HCT116 (cell line): ENCODE measurements around the gene C3orf22. TPM values are rescaled to one million over a fixed set of nuclear protein-coding genes. Genes with fewer than 3 reads are reported as not detected.

Source experiments
- ATAC-seq: fragments of 200-7000 bp; cut with Tn5 transposase; 2 replicates; pipeline ENCODE4 v1.9.1; 2020; ENCODE audit warnings: mild to moderate bottlenecking, moderate library complexity
- BruUV-seq: library from RNA; stranded (reverse); fragments of 400-500 nt; replicated peaks from 2 replicates; lab custom pipeline; 2021; lab: Mats Ljungman, UMichigan
- CTCF ChIA-PET: fragments of 300-600 bp; sonication (Branson Sonifier 250); formaldehyde crosslinking; loops from one replicate; lab custom pipeline; 2021; ENCODE audit warnings: antibody characterized with exemption; lab: Charles Lee
- POLR2A ChIA-PET: fragments of 300-600, 350-600 bp; sonication (Branson Sonifier 250); formaldehyde crosslinking; loops from one replicate; lab custom pipeline; 2021; ENCODE audit warnings: antibody characterized with exemption; lab: Charles Lee
- RAD21 ChIA-PET, 2 experiments: fragments of 300-600 bp; sonication (Branson Sonifier 250); formaldehyde crosslinking; loops; one replicate each; lab custom pipeline; 2023; ENCODE audit warnings: low total read pairs in 2 of 2; ENCODE audit not compliant: uncharacterized antibody in 2 of 2, unreplicated experiment in 2 of 2, low non-redundant PET in 1 of 2; lab: Charles Lee
- DNase-seq: peaks from one replicate; pipeline ENCODE4 v3.0.0-alpha.2; 2010; ENCODE audit warnings: low read depth, low spot score
- H2AFZ ChIP-seq: fragments of 200-600 bp; shearing (Covaris generic), sonication (generic); 2 replicates; pipeline ENCODE4 v1.6.1; 2017; ENCODE audit warnings: low read depth, mixed run types, mixed read lengths, antibody characterized with exemption, low read length; ENCODE audit not compliant: poor library complexity, severe bottlenecking
- H3K27ac ChIP-seq: 2 replicates; pipeline ENCODE4 v1.5.1; 2012; ENCODE audit warnings: low read depth, low read length
- H3K27me3 ChIP-seq: fragments of 200-600 bp; sonication (generic); 2 replicates; pipeline ENCODE4 v1.6.1; 2016; ENCODE audit warnings: mixed run types, low read length, mixed read lengths; ENCODE audit not compliant: insufficient read depth
- H3K36me3 ChIP-seq, 2 experiments: fragments of 200-500 bp in 1 of 2; fragments of 200-600 bp in 1 of 2; sonication (Bioruptor generic) in 1 of 2; sonication (generic) in 1 of 2; 2 replicates each; pipeline versions ENCODE4 v1.5.1 to v1.6.1; 2014 to 2016; ENCODE audit warnings: low read length in 2 of 2, inconsistent platforms in 1 of 2, mixed read lengths in 1 of 2, mixed run types in 1 of 2; ENCODE audit not compliant: insufficient read depth in 2 of 2, control insufficient read depth in 1 of 2
- H3K4me1 ChIP-seq, 2 experiments: fragments of 200-600 bp in 1 of 2; sonication (generic) in 1 of 2; 2 replicates each; pipeline versions ENCODE4 v1.5.1 to v1.6.1; 2012 to 2017; ENCODE audit warnings: low read length in 2 of 2, inconsistent platforms in 1 of 2, mild to moderate bottlenecking in 1 of 2, mixed read lengths in 1 of 2, mixed run types in 1 of 2, moderate library complexity in 1 of 2; ENCODE audit not compliant: insufficient read depth in 2 of 2, control insufficient read depth in 1 of 2
- H3K4me2 ChIP-seq: fragments of 200-600 bp; sonication (generic); 2 replicates; pipeline ENCODE4 v1.6.1; 2017; ENCODE audit warnings: mixed run types, low read length, mixed read lengths
- H3K4me3 ChIP-seq, 2 experiments: fragments of 200-600 bp in 1 of 2; sonication (generic) in 1 of 2; replicated peaks in 1 of 2; 2 replicates each; pipeline ENCODE4 v1.5.1; 2011 to 2016; ENCODE audit warnings: low read length in 2 of 2, control low read depth in 1 of 2, low read depth in 1 of 2, mild to moderate bottlenecking in 1 of 2, mixed read lengths in 1 of 2, mixed run types in 1 of 2
- H3K79me2 ChIP-seq: fragments of 200-600 bp; sonication (generic); 2 replicates; pipeline ENCODE4 v1.6.1; 2017; ENCODE audit warnings: mild to moderate bottlenecking, mixed run types, low read length, moderate library complexity, mixed read lengths; ENCODE audit not compliant: insufficient read depth
- H3K9ac ChIP-seq: fragments of 200-600 bp; sonication (generic); 2 replicates; pipeline ENCODE4 v1.6.1; 2016; ENCODE audit warnings: low read length, mixed read lengths
- H3K9me2 ChIP-seq: fragments of 200-600 bp; sonication (generic), shearing (Covaris generic); 2 replicates; pipeline ENCODE4 v1.6.1; 2017; ENCODE audit warnings: mixed run types, mild to moderate bottlenecking, moderate library complexity; ENCODE audit not compliant: insufficient read depth
- H3K9me3 ChIP-seq, 2 experiments: fragments of 200-500 bp in 1 of 2; fragments of 200-600 bp in 1 of 2; sonication (Bioruptor generic) in 1 of 2; sonication (generic) in 1 of 2; 2 replicates each; pipeline ENCODE4 v1.6.1; 2014 to 2017; ENCODE audit warnings: low read length in 2 of 2, mixed read lengths in 2 of 2, inconsistent platforms in 1 of 2, low read depth in 1 of 2, mild to moderate bottlenecking in 1 of 2, mixed run types in 1 of 2, moderate library complexity in 1 of 2; ENCODE audit not compliant: control insufficient read depth in 1 of 2, insufficient read depth in 1 of 2
- H4K20me1 ChIP-seq: fragments of 200-600 bp; sonication (generic), shearing (Covaris generic); 2 replicates; pipeline ENCODE4 v1.6.1; 2017; ENCODE audit warnings: mixed run types, mild to moderate bottlenecking, moderate library complexity; ENCODE audit not compliant: insufficient read depth
- ELF1 ChIP-seq: IDR thresholded peaks from 2 replicates; pipeline ENCODE4 v1.6.1; 2012; ENCODE audit warnings: low read depth, borderline replicate concordance
- FOSL1 ChIP-seq: IDR thresholded peaks from 2 replicates; pipeline ENCODE4 v1.6.1; 2012; ENCODE audit warnings: low read depth
- intact Hi-C: fragments of 100-400 bp; cut with micrococcal nuclease; formaldehyde crosslinking; loops from 2 replicates; pipeline ENCODE4 v1.10.0; 2022
- total RNA-seq: library from RNA; stranded (reverse); gene quantifications from one replicate; pipeline ENCODE4 v1.2.1, GENCODE V29; 2021; ENCODE audit not compliant: unreplicated experiment

The C3orf22 gene
- total RNA-seq, 1 experiment from 2014 or later, result not detected

DNA sequence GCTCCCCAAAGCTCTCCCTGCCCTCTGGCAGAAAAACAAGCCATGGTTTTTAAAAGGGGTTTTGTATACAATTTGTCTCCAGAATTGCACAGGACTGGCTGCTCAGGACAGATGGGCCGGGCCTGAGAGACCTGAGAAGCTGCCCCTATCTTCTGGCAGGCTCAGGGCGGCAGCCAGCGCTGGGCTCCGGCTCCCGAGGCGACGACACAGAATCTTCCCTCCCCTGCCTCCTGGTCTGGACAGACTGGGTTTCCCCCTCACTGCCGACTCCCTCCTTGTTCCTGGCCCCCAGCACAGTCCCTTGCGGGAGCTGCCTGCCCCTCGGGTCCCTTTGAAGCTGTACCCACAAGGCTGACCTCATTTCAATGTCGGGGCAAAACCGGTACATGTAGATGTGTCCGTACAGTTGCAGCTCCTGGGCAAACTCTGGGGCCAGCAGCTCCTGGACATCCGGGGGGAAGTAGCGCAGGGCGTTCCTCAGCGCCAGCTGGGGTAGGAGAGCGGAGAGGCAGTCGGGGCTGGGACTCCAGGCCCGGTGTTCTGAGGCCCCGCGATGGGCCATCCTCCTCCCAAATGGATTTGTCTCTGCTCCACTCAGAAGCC lies 48.3 kb downstream of the C3orf22 start:
- RAD21 ChIA-PET, result no interaction called here
- no peak for ATAC-seq
- Histone ChIP-seq H3K27me3 (no peaks in the 10 kb centered on the region), H2AFZ (no peak overlapping the region), H3K4me1 (peaks cover 0 to 11% of the 10 kb centered on the region in 2 experiments; a peak in 2 of 4 replicates), H3K36me3 (no peaks in the 10 kb centered on the region), H3K27ac (no peak overlapping the region), H3K9ac (no peak overlapping the region), H3K9me2 (no peaks in the 10 kb centered on the region), H3K4me3 (no peak overlapping the region), H3K79me2 (no peaks in the 10 kb centered on the region), H3K4me2 (no peak overlapping the region), H3K9me3 (no peaks in the 10 kb centered on the region), H4K20me1 (no peaks in the 10 kb centered on the region)
- intact Hi-C loops, result no loop called here
- BruUV-seq, result no TSS peak
- CTCF ChIA-PET, result no interaction called here
- POLR2A ChIA-PET, result no interaction called here
- no peak for DNase-seq
- TF ChIP-seq ELF1, result no peak
- TF ChIP-seq, all 23 proteins: peak for 0

DNA sequence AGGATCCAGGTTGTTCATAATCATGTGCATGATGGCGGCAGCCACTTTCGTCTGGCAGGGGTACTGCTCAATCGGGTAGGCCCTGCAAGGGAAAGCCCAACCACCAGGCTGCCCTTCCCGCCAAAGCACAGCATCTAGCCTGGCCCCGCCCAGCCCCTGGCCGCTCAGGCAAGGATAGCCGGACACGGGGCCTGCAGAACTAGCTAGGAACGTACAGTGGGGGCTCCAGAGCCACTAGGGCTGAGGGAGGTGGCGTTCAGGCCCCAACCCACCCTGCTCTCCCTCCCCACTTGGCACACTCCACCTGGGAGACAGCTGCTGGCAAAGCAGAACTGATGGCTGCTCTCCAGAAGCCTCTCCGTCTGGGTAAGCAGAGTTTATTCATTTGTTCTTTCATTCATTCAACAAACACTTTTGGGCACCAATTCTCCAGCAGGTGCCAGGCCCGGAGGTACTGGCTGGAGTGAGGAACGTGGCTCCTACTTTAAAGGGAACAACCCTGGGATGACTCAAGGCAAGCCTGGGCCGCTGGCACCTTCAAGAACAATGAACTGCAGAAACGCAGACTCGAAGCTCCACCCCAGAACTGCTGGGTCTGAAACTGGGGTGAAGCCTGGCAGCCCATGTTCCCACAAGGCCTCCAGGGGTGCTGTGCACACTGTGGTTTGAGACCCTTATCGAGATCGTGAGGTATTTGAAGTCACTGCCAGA lies 49.0 kb downstream of the C3orf22 start:
- H3K9ac ChIP-seq, result no peak overlapping the region
- BruUV-seq, result no TSS peak
- no peak overlapping the region for H3K4me2 ChIP-seq
- ChIA-PET POLR2A (no interaction called here), CTCF (no interaction called here), RAD21 (no interaction called here)
- peaks cover 0 to 11% of the 10 kb centered on the region in 2 experiments; a peak in 2 of 4 replicates for H3K4me1 ChIP-seq
- TF ChIP-seq FOSL1, result no peak
- no peak overlapping the region for H3K27ac ChIP-seq
- no peaks in the 10 kb centered on the region for H3K9me3 ChIP-seq
- no peak for ATAC-seq
- no peaks in the 10 kb centered on the region for H3K9me2 ChIP-seq
- intact Hi-C loops, result no loop called here
- no peak for DNase-seq
- H3K79me2 ChIP-seq, result no peaks in the 10 kb centered on the region
- H3K4me3 ChIP-seq, result no peak overlapping the region
- H4K20me1 ChIP-seq, result no peaks in the 10 kb centered on the region
- peaks cover 2% of the 10 kb centered on the region; the same call in 1 of the 2 replicates for H3K27me3 ChIP-seq
- no peak overlapping the region for H2AFZ ChIP-seq
- no peaks in the 10 kb centered on the region for H3K36me3 ChIP-seq
